A549 (cell line): Measurements from ENCODE around the gene PHF21B. TPM values are rescaled to one million over a fixed set of nuclear protein-coding genes. Genes with fewer than 3 reads are reported as not detected.

ENCODE experiments used
- ATAC-seq, 2 experiments: fragments of 200-7000 bp in 1 of 2; fragments of >200 bp in 1 of 2; cut with Nextera tagmentation in 1 of 2; cut with Tn5 transposase in 1 of 2; 3 replicates each; pipeline versions ENCODE4 v1.8.0 to v1.9.1; 2018 to 2020; ENCODE audit warnings: mild to moderate bottlenecking in 1 of 2, moderate library complexity in 1 of 2
- CTCF ChIA-PET: fragments of 300-600 bp; sonication (Branson Sonifier 250); formaldehyde crosslinking; extraction: SDS; loops from one replicate; lab custom pipeline; 2021; ENCODE audit warnings: antibody characterized with exemption, inconsistent platforms; lab: Yijun Ruan, JAX
- POLR2A ChIA-PET: fragments of 350-600 bp; formaldehyde crosslinking; extraction: SDS; loops from one replicate; lab custom pipeline; 2021; ENCODE audit warnings: antibody characterized with exemption, inconsistent platforms; lab: Yijun Ruan, JAX
- DNase-seq, 2 experiments: peaks; one replicate each; pipeline versions ENCODE4 v3.0.0 to v3.0.0-alpha.2; 2011 to 2016; ENCODE audit warnings: low read depth in 1 of 2, low spot score in 1 of 2
- FAIRE-seq: peaks from 2 replicates; lab custom pipeline; 2011; peaks lifted over from hg19 to GRCh38; lab: Jason Lieb, UNC
- H3K27ac ChIP-seq, 2 experiments: fragments of >200 bp; sonication (Bioruptor Twin); formaldehyde crosslinking; 3 replicates each; pipeline ENCODE4 v1.5.1; 2016 to 2017
- H3K4me1 ChIP-seq: fragments of >200 bp; sonication (Bioruptor Twin); formaldehyde crosslinking; 3 replicates; pipeline ENCODE4 v1.6.1; 2016
- H3K4me2 ChIP-seq: fragments of >200 bp; sonication (Bioruptor Twin); formaldehyde crosslinking; 3 replicates; pipeline ENCODE4 v1.6.1; 2016
- H3K4me3 ChIP-seq: fragments of >200 bp; sonication (Bioruptor Twin); formaldehyde crosslinking; 3 replicates; pipeline ENCODE4 v1.5.1; 2016
- H3K9me3 ChIP-seq: fragments of >200 bp; sonication (Bioruptor Twin); formaldehyde crosslinking; 3 replicates; pipeline ENCODE4 v1.6.1; 2016
- CBX2 ChIP-seq: fragments of 200-600 bp; sonication (generic); IDR thresholded peaks from 2 replicates; pipeline ENCODE4 v1.6.1; 2016; ENCODE audit warnings: low read depth, mild to moderate bottlenecking, borderline replicate concordance
- CBX8 ChIP-seq: fragments of 200-600 bp; sonication (generic); IDR thresholded peaks from 2 replicates; pipeline ENCODE4 v1.6.1; 2016
- CHD2 ChIP-seq: fragments of 150-350 bp; IDR thresholded peaks from 2 replicates; pipeline ENCODE4 v1.6.1; 2014; ENCODE audit warnings: low read length; ENCODE audit not compliant: partially characterized antibody
- GATA3 ChIP-seq: IDR thresholded peaks from 2 replicates; pipeline ENCODE4 v1.6.1; 2012; ENCODE audit warnings: borderline replicate concordance
- HDAC2 ChIP-seq: fragments of 200-600 bp; sonication (generic); IDR thresholded peaks from 2 replicates; pipeline ENCODE4 v1.6.1; 2016
- HOXB5 ChIP-seq: fragments of 250-450 bp; sonication (Bioruptor Pico); IDR thresholded peaks from 2 replicates; pipeline ENCODE4 v1.5.0; 2020; ENCODE audit warnings: mild to moderate bottlenecking, moderate library complexity
- JUN ChIP-seq, 2 experiments: fragments of >200 bp; sonication (Bioruptor Twin); formaldehyde crosslinking; IDR thresholded peaks; 2 replicates in 1 of 2; 3 replicates in 1 of 2; pipeline ENCODE4 v1.6.1; 2016 to 2017
- JUNB ChIP-seq: fragments of >200 bp; sonication (Bioruptor Twin); formaldehyde crosslinking; IDR thresholded peaks from 2 replicates; pipeline ENCODE4 v1.6.1; 2016
- KDM5A ChIP-seq: fragments of 200-600 bp; sonication (generic); IDR thresholded peaks from 2 replicates; pipeline ENCODE4 v1.6.1; 2016; ENCODE audit warnings: antibody characterized with exemption, mild to moderate bottlenecking
- NPAS2 ChIP-seq: fragments of 250-450 bp; sonication (Bioruptor Pico); IDR thresholded peaks from 2 replicates; pipeline ENCODE4 v1.8.0; 2022; ENCODE audit warnings: mild to moderate bottlenecking, moderate library complexity, borderline replicate concordance
- NR3C1 ChIP-seq: fragments of >200 bp; sonication (Bioruptor Twin); formaldehyde crosslinking; IDR thresholded peaks from 3 replicates; pipeline ENCODE4 v1.6.1; 2017
- POLR2A ChIP-seq: IDR thresholded peaks from 2 replicates; pipeline ENCODE4 v1.6.1; 2012; ENCODE audit warnings: mild to moderate bottlenecking, low read length
- POLR2AphosphoS2 ChIP-seq: conservative IDR thresholded peaks from 2 replicates; pipeline ENCODE4 v1.6.1; 2012; ENCODE audit warnings: low read length, improper control_type of control experiment, inconsistent platforms
- RAD21 ChIP-seq, 2 experiments: fragments of >200 bp in 1 of 2; sonication (Bioruptor Twin) in 1 of 2; formaldehyde crosslinking in 1 of 2; IDR thresholded peaks in 1 of 2; conservative IDR thresholded peaks in 1 of 2; 2 replicates in 1 of 2; 3 replicates in 1 of 2; pipeline ENCODE4 v1.6.1; 2012 to 2018; ENCODE audit warnings: inconsistent platforms in 1 of 2
- RARB ChIP-seq: fragments of 250-450 bp; sonication (Bioruptor Pico); IDR thresholded peaks from 2 replicates; pipeline ENCODE4 v1.8.0; 2021; ENCODE audit warnings: mild to moderate bottlenecking, moderate library complexity
- RNF2 ChIP-seq: fragments of 200-600 bp; sonication (generic); IDR thresholded peaks from 2 replicates; pipeline ENCODE4 v1.6.1; 2016; ENCODE audit warnings: low read depth, mild to moderate bottlenecking, antibody characterized with exemption, moderate library complexity, borderline replicate concordance
- SMC3 ChIP-seq: fragments of >200 bp; sonication (Bioruptor Twin); formaldehyde crosslinking; IDR thresholded peaks from 3 replicates; pipeline ENCODE4 v1.6.1; 2018; ENCODE audit warnings: inconsistent platforms
- SREBF2 ChIP-seq: fragments of 450-650 bp; IDR thresholded peaks from 2 replicates; pipeline ENCODE4 v1.6.1; 2014; ENCODE audit warnings: mild to moderate bottlenecking, moderate library complexity
- TFCP2L1 ChIP-seq: fragments of 250-450 bp; sonication (Bioruptor Pico); IDR thresholded peaks from 2 replicates; pipeline ENCODE4 v1.5.0; 2021; ENCODE audit warnings: mild to moderate bottlenecking
- WGBS: methylation state at CpG from one replicate; pipeline ENCODE4 v1.1.6; 2017; ENCODE audit errors: missing lambda C conversion rate; 5-methylcytosine and 5-hydroxymethylcytosine counted together
- polyA plus RNA-seq, 4 experiments: library from polyadenylated mRNA; depleted of rRNA in 3 of 4; stranded (reverse); fragments of >200 nt; fragmentation: RNase III in 1 of 4; extraction: RNeasy Plus Mini Kit Qiagen cat#74134 plus additional on column Dnase treatment in 1 of 4; gene quantifications; 2 replicates in 3 of 4; 3 replicates in 1 of 4; pipeline ENCODE4 v1.2.3, GENCODE V29; 2011 to 2017
- TF ChIP-seq, protein P1 (sequence below): IDR thresholded peaks from 2 replicates; pipeline ENCODE4 v1.6.1; 2012; ENCODE audit warnings: low read depth, borderline replicate concordance
- TF ChIP-seq, protein P2 (sequence below): fragments of 250-450 bp; sonication (Bioruptor Pico); IDR thresholded peaks from 2 replicates; pipeline ENCODE4 v1.5.0; 2021; ENCODE audit warnings: mild to moderate bottlenecking, moderate library complexity, borderline replicate concordance
- TF ChIP-seq, protein P3 (sequence below): fragments of >200 bp; sonication (Bioruptor Twin); formaldehyde crosslinking; IDR thresholded peaks from 3 replicates; pipeline ENCODE4 v1.6.1; 2016
- TF ChIP-seq, protein P4 (sequence below): fragments of 150-350 bp; IDR thresholded peaks from 2 replicates; pipeline ENCODE4 v1.6.1; 2014; ENCODE audit warnings: low read depth, mild to moderate bottlenecking, low read length
- TF ChIP-seq, protein P5 (sequence below): fragments of 200-600 bp; sonication (generic); IDR thresholded peaks from 2 replicates; pipeline ENCODE4 v1.6.1; 2016; ENCODE audit warnings: antibody characterized with exemption, mild to moderate bottlenecking, moderate library complexity
- TF ChIP-seq, protein P6 (sequence below): IDR thresholded peaks from 2 replicates; pipeline ENCODE4 v1.6.1; 2012
- TF ChIP-seq, protein P7 (sequence below): IDR thresholded peaks from 2 replicates; pipeline ENCODE4 v1.6.1; 2012

The PHF21B gene
- polyA plus RNA-seq, 2 of the 4 experiments (the other 2 are of a cell fraction): 0.50 to 0.70 TPM

DNA sequence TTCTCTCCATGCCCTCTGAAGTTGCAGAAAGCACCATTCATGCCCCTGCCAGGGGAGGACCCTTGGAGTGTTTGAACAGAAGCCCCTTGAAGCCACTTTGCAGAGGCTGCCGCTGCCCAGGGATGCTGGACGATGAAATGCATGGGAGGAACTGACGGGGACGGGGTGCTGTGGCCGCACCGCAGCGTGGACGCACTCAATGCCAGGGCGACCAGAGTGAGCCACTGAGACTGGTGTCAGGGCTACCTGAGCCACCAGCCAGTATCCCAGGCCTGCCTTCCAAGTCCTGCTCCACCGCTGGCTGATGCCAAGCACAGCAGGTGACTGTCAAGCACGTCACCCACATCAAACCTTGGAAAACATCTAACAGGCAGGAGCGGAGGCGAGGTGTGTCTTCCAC, 17.6 kb downstream of the PHF21B start:
- CTCF ChIA-PET: no interaction called here
- POLR2A ChIA-PET: no interaction called here
- no peak for ATAC-seq
- no peak overlapping the region for H3K4me2 ChIP-seq
- TF ChIP-seq SMC3: no peak
- TF ChIP-seq RNF2: no peak
- TF ChIP-seq, protein P1, sequence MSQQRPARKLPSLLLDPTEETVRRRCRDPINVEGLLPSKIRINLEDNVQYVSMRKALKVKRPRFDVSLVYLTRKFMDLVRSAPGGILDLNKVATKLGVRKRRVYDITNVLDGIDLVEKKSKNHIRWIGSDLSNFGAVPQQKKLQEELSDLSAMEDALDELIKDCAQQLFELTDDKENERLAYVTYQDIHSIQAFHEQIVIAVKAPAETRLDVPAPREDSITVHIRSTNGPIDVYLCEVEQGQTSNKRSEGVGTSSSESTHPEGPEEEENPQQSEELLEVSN: no peak
- no peak for TF ChIP-seq NPAS2 (CRISPR knock-in tag)
- no peak for TF ChIP-seq POLR2AphosphoS2
- no peak for TF ChIP-seq HDAC2
- no peak for TF ChIP-seq CHD2
- TF ChIP-seq NR3C1: no peak
- no peak for TF ChIP-seq HOXB5
- no peak for TF ChIP-seq RARB (CRISPR knock-in tag)
- no peak for TF ChIP-seq KDM5A
- TF ChIP-seq JUNB: no peak
- no peak for TF ChIP-seq SREBF2
- TF ChIP-seq, protein P2, sequence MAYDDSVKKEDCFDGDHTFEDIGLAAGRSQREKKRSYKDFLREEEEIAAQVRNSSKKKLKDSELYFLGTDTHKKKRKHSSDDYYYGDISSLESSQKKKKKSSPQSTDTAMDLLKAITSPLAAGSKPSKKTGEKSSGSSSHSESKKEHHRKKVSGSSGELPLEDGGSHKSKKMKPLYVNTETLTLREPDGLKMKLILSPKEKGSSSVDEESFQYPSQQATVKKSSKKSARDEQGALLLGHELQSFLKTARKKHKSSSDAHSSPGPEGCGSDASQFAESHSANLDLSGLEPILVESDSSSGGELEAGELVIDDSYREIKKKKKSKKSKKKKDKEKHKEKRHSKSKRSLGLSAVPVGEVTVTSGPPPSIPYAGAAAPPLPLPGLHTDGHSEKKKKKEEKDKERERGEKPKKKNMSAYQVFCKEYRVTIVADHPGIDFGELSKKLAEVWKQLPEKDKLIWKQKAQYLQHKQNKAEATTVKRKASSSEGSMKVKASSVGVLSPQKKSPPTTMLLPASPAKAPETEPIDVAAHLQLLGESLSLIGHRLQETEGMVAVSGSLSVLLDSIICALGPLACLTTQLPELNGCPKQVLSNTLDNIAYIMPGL (CRISPR knock-in tag): no peak
- TF ChIP-seq TFCP2L1 (CRISPR knock-in tag): no peak
- no peak for TF ChIP-seq GATA3
- TF ChIP-seq JUN (IDR thresholded peaks at IDR 0.05): no peak
- H3K27ac ChIP-seq: no peak overlapping the region
- FAIRE-seq: no peak
- no peaks in the 10 kb centered on the region for H3K4me1 ChIP-seq
- H3K9me3 ChIP-seq: no peaks in the 10 kb centered on the region
- DNase-seq: no peak
- H3K4me3 ChIP-seq: no peak overlapping the region
- no CpG with 5 or more reads among the region's 13 CpGs for WGBS

DNA sequence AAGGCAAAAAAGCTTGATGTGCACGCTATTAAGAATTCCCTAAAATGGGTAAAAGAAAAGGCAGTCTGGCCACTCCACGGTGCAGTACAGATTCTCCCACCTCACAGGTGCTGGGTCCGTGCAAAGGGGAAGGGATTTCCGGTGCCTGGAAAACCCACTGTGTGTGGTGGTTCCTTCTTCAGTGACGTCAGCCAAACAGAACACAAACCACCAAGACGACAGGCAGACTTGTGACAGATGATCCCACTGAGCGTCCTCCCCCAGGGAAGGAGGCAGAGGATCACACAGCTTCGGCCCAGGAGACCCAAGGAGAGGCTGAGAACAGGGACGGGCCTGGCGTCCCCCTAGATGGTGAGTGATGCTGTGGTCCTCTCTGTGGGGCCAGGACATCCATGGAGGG, 18.6 kb downstream of the PHF21B start:
- Histone ChIP-seq H3K27ac (no peak overlapping the region), H3K4me2 (no peak overlapping the region), H3K4me3 (no peak overlapping the region), H3K4me1 (no peaks in the 10 kb centered on the region)
- FAIRE-seq (no peak), DNase-seq (no peak)
- ChIA-PET CTCF (no interaction called here), POLR2A (no interaction called here)
- 59% methylated on average over 9 of the region's 10 CpGs for WGBS
- TF ChIP-seq, protein P3, sequence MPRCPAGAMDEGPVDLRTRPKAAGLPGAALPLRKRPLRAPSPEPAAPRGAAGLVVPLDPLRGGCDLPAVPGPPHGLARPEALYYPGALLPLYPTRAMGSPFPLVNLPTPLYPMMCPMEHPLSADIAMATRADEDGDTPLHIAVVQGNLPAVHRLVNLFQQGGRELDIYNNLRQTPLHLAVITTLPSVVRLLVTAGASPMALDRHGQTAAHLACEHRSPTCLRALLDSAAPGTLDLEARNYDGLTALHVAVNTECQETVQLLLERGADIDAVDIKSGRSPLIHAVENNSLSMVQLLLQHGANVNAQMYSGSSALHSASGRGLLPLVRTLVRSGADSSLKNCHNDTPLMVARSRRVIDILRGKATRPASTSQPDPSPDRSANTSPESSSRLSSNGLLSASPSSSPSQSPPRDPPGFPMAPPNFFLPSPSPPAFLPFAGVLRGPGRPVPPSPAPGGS: no peak
- no peak for TF ChIP-seq NR3C1
- TF ChIP-seq CBX2: no peak
- TF ChIP-seq RAD21 (conservative IDR thresholded peaks at IDR 0.05 in 1 of 2, IDR thresholded peaks at IDR 0.05 in 1 of 2): no peak
- TF ChIP-seq NPAS2 (CRISPR knock-in tag): no peak
- TF ChIP-seq, protein P4, sequence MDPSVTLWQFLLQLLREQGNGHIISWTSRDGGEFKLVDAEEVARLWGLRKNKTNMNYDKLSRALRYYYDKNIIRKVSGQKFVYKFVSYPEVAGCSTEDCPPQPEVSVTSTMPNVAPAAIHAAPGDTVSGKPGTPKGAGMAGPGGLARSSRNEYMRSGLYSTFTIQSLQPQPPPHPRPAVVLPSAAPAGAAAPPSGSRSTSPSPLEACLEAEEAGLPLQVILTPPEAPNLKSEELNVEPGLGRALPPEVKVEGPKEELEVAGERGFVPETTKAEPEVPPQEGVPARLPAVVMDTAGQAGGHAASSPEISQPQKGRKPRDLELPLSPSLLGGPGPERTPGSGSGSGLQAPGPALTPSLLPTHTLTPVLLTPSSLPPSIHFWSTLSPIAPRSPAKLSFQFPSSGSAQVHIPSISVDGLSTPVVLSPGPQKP: no peak
- no peak for TF ChIP-seq CBX8
- TF ChIP-seq, protein P5, sequence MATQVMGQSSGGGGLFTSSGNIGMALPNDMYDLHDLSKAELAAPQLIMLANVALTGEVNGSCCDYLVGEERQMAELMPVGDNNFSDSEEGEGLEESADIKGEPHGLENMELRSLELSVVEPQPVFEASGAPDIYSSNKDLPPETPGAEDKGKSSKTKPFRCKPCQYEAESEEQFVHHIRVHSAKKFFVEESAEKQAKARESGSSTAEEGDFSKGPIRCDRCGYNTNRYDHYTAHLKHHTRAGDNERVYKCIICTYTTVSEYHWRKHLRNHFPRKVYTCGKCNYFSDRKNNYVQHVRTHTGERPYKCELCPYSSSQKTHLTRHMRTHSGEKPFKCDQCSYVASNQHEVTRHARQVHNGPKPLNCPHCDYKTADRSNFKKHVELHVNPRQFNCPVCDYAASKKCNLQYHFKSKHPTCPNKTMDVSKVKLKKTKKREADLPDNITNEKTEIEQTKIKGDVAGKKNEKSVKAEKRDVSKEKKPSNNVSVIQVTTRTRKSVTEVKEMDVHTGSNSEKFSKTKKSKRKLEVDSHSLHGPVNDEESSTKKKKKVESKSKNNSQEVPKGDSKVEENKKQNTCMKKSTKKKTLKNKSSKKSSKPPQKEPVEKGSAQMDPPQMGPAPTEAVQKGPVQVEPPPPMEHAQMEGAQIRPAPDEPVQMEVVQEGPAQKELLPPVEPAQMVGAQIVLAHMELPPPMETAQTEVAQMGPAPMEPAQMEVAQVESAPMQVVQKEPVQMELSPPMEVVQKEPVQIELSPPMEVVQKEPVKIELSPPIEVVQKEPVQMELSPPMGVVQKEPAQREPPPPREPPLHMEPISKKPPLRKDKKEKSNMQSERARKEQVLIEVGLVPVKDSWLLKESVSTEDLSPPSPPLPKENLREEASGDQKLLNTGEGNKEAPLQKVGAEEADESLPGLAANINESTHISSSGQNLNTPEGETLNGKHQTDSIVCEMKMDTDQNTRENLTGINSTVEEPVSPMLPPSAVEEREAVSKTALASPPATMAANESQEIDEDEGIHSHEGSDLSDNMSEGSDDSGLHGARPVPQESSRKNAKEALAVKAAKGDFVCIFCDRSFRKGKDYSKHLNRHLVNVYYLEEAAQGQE: no peak
- TF ChIP-seq POLR2A: no peak
- no peak for TF ChIP-seq HOXB5
- TF ChIP-seq, protein P6, sequence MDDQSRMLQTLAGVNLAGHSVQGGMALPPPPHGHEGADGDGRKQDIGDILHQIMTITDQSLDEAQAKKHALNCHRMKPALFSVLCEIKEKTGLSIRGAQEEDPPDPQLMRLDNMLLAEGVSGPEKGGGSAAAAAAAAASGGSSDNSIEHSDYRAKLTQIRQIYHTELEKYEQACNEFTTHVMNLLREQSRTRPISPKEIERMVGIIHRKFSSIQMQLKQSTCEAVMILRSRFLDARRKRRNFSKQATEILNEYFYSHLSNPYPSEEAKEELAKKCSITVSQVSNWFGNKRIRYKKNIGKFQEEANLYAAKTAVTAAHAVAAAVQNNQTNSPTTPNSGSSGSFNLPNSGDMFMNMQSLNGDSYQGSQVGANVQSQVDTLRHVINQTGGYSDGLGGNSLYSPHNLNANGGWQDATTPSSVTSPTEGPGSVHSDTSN: no peak
- TF ChIP-seq, protein P7, sequence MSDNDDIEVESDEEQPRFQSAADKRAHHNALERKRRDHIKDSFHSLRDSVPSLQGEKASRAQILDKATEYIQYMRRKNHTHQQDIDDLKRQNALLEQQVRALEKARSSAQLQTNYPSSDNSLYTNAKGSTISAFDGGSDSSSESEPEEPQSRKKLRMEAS: no peak
- TF ChIP-seq, all 56 proteins: peak for 0
- H3K9me3 ChIP-seq: no peaks in the 10 kb centered on the region
- ATAC-seq: no peak
